ENCODE data around the gene TIMP4.

DNA sequence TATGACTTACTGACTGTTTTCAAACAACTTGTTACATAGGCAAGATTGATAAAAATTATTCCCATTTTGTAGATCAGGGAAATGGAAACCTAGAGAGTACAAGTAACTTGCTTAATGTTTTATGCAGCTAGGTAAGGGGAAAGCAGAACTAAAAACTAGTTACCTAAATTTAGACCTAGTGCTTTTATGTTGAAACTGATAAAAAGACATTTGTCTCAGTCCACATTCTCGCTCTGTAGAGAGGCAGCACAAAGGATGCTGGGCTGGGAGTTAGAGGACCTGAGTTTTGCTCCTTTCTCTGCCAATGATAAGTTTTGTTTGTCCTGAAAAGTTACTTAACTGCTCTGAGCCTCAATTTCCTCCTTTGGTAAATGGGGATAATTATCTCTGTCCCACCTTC lies 17.4 kb downstream of the TIMP4 start:
- TF ChIP-seq YY1 (IDR thresholded peaks at IDR 0.05; ENCODE audit: insufficient read depth, insufficient read length) (no peak), ZNF274 (IDR thresholded peaks at IDR 0.05; ENCODE audit: low read depth, low read length) (no peak)
